Osteocyte (in vitro differentiated cells): ENCODE measurements around the gene GNPNAT1. TPM values are rescaled to one million over a fixed set of nuclear protein-coding genes. Genes with fewer than 3 reads are reported as not detected.

Experiments
- total RNA-seq: library from RNA; stranded (reverse); gene quantifications from 2 replicates; pipeline ENCODE4 v1.2.1, GENCODE V29; 2021

Gene GNPNAT1
- total RNA-seq, 1 donor from 2014 or later: 26.7 TPM

Other genes starting within 250 kb of the GNPNAT1 start
- 21.5 and 22.8 TPM in 2 replicates for gene TXNDC16, start 239.1 kb downstream of the GNPNAT1 start, total RNA-seq
- 2.2 and 3.1 TPM in 2 replicates for gene GPR137C, start 238.8 kb downstream of the GNPNAT1 start, total RNA-seq
- gene ERO1A, start 96.0 kb downstream of the GNPNAT1 start, total RNA-seq: 38.5 and 38.9 TPM in 2 replicates
- 69.4 and 79.8 TPM in 2 replicates for gene PSMC6, start 84.4 kb downstream of the GNPNAT1 start, total RNA-seq
- gene STYX, start 61.4 kb downstream of the GNPNAT1 start, total RNA-seq: 14.5 and 16.8 TPM in 2 replicates
- gene FERMT2, start 159.4 kb upstream of the GNPNAT1 start, total RNA-seq: 302 and 304 TPM in 2 replicates